Liver (tissue), 9 donors: ENCODE measurements around the gene SERINC3. TPM values are rescaled to one million over a fixed set of nuclear protein-coding genes. Genes with fewer than 3 reads are reported as not detected.

Experiments used
- DNase-seq: peaks from one replicate; pipeline ENCODE4 v3.0.0-alpha.2; 2017; ENCODE audit warnings: low spot score
- H3K27ac ChIP-seq, 2 donors: one replicate each; pipeline ENCODE4 v1.7.0; 2013; ENCODE audit warnings: inconsistent platforms in 2 of 2, low read length in 2 of 2, control low read depth in 1 of 2, low read depth in 1 of 2, mild to moderate bottlenecking in 1 of 2
- H3K27me3 ChIP-seq, 4 donors: one replicate each; pipeline versions ENCODE4 v1.6.1 to v1.7.0; 2013; ENCODE audit warnings: low read length in 3 of 4, inconsistent platforms in 1 of 4, mild to moderate bottlenecking in 1 of 4, moderate library complexity in 1 of 4; ENCODE audit not compliant: control insufficient read depth in 4 of 4, insufficient read depth in 4 of 4
- H3K36me3 ChIP-seq, 4 donors: one replicate each; pipeline versions ENCODE4 v1.6.1 to v1.7.0; 2013; ENCODE audit warnings: low read length in 3 of 4, mild to moderate bottlenecking in 3 of 4, low read depth in 1 of 4, moderate library complexity in 1 of 4; ENCODE audit not compliant: control insufficient read depth in 4 of 4, insufficient read depth in 3 of 4
- H3K4me1 ChIP-seq, 4 donors: one replicate each; pipeline versions ENCODE4 v1.6.1 to v1.7.0; 2013; ENCODE audit warnings: low read length in 3 of 4, mild to moderate bottlenecking in 3 of 4, moderate library complexity in 1 of 4; ENCODE audit not compliant: control insufficient read depth in 4 of 4, insufficient read depth in 4 of 4
- H3K4me3 ChIP-seq, 3 donors: one replicate each; pipeline versions ENCODE4 v1.6.1 to v1.7.0; 2013; ENCODE audit warnings: low read length in 3 of 3, control low read depth in 1 of 3, low read depth in 1 of 3, mild to moderate bottlenecking in 1 of 3
- H3K9ac ChIP-seq, 2 donors: one replicate each; pipeline ENCODE4 v1.7.0; 2013; ENCODE audit warnings: low read length in 2 of 2, mild to moderate bottlenecking in 2 of 2, moderate library complexity in 2 of 2, control low read depth in 1 of 2, low read depth in 1 of 2
- H3K9me3 ChIP-seq, 4 donors: one replicate each; pipeline versions ENCODE4 v1.6.1 to v1.7.0; 2013; ENCODE audit warnings: low read length in 3 of 4; ENCODE audit not compliant: control insufficient read depth in 4 of 4
- ATF3 ChIP-seq: IDR thresholded peaks from 2 replicates; pipeline ENCODE4 v1.6.1; 2016; ENCODE audit warnings: antibody characterized with exemption
- EGR1 ChIP-seq, 2 donors: IDR thresholded peaks; 2 replicates each; pipeline ENCODE4 v1.6.1; 2016 to 2018; ENCODE audit warnings: antibody characterized with exemption in 2 of 2, low read depth in 2 of 2
- FOXA1 ChIP-seq: IDR thresholded peaks from 2 replicates; pipeline ENCODE4 v1.6.1; 2016; ENCODE audit warnings: antibody characterized with exemption
- FOXA2 ChIP-seq: IDR thresholded peaks from 2 replicates; pipeline ENCODE4 v1.6.1; 2016; ENCODE audit warnings: antibody characterized with exemption
- HNF4A ChIP-seq, 2 donors: conservative IDR thresholded peaks; 2 replicates each; pipeline ENCODE4 v1.6.1; 2016; ENCODE audit warnings: antibody characterized with exemption in 2 of 2, mild to moderate bottlenecking in 2 of 2
- HNF4G ChIP-seq: IDR thresholded peaks from 2 replicates; pipeline ENCODE4 v1.6.1; 2016; ENCODE audit warnings: antibody characterized with exemption
- JUND ChIP-seq, 2 donors: IDR thresholded peaks; 2 replicates each; pipeline ENCODE4 v1.6.1; 2016; ENCODE audit warnings: antibody characterized with exemption in 2 of 2
- RAD21 ChIP-seq, 2 donors: IDR thresholded peaks; 2 replicates each; pipeline ENCODE4 v1.6.1; 2016; ENCODE audit warnings: antibody characterized with exemption in 2 of 2, mild to moderate bottlenecking in 2 of 2
- REST ChIP-seq: IDR thresholded peaks from 2 replicates; pipeline ENCODE4 v1.6.1; 2016; ENCODE audit warnings: antibody characterized with exemption, mild to moderate bottlenecking
- RXRA ChIP-seq, 2 donors: IDR thresholded peaks; 2 replicates each; pipeline ENCODE4 v1.6.1; 2017 to 2018; ENCODE audit warnings: antibody characterized with exemption in 2 of 2, mild to moderate bottlenecking in 1 of 2
- YY1 ChIP-seq: IDR thresholded peaks from 2 replicates; pipeline ENCODE4 v1.6.1; 2016; ENCODE audit warnings: antibody characterized with exemption, mild to moderate bottlenecking
- WGBS: extraction: QIAGEN DNeasy Blood & Tissue Kit; methylation state at CpG from one replicate; pipeline ENCODE4 v1.1.7; 2013; 5-methylcytosine and 5-hydroxymethylcytosine counted together
- polyA plus RNA-seq, 2 donors: library from polyadenylated mRNA; stranded (reverse) in 1 of 2; unstranded in 1 of 2; fragments of 200-250 nt in 1 of 2; fragments of >200 nt in 1 of 2; fragmentation: Nextera tagmentation in 1 of 2; extraction: Ambion mirVana in 1 of 2; gene quantifications; one replicate each; pipeline versions ENCODE4 v1.2.1 to v1.2.3, GENCODE V29; 2013 to 2015
- total RNA-seq, 2 donors: library from RNA; depleted of rRNA; stranded (reverse); fragments of >200 nt; gene quantifications; one replicate each; pipeline ENCODE4 v1.2.3, GENCODE V29; 2014
- TF ChIP-seq, protein P1 (sequence below): IDR thresholded peaks from 2 replicates; pipeline ENCODE4 v1.6.1; 2016; ENCODE audit warnings: antibody characterized with exemption
- TF ChIP-seq, protein P2 (sequence below): IDR thresholded peaks from 2 replicates; pipeline ENCODE4 v1.6.1; 2016; ENCODE audit warnings: antibody characterized with exemption
- TF ChIP-seq, protein P3 (sequence below): fragments of 150-350 bp; IDR thresholded peaks from 2 replicates; pipeline ENCODE4 v1.5.1; 2017; ENCODE audit warnings: improper control_type of control experiment, low read depth, low read length; ENCODE audit not compliant: missing input control
- donor health status: healthy.
- donor health status: healthy.
- donor health status: healthy.
- donor health status: healthy.
- donor health status: healthy.

The SERINC3 gene
- total and polyA plus RNA-seq, 4 donors: 51.1 to 70.0 (median 58.5) TPM

- DNase-seq: no peak
- H3K4me3 ChIP-seq: no peak overlapping the region
- H3K9me3 ChIP-seq: no peaks in the 10 kb centered on the region
- peaks cover 16 to 84% (median 60%) of the 10 kb centered on the region in 4 donors for H3K36me3 ChIP-seq
- no peak overlapping the region for H3K9ac ChIP-seq
- no peaks in the 10 kb centered on the region for H3K4me1 ChIP-seq
- WGBS: 95% methylated on average over 3 of the region's 3 CpGs
- TF ChIP-seq RAD21 (IDR thresholded peaks at IDR 0.05) (no peak), HNF4G (no peak), YY1 (no peak), FOXA2 (no peak), JUND (IDR thresholded peaks at IDR 0.05) (no peak), FOXA1 (no peak)
- TF ChIP-seq, protein P1, sequence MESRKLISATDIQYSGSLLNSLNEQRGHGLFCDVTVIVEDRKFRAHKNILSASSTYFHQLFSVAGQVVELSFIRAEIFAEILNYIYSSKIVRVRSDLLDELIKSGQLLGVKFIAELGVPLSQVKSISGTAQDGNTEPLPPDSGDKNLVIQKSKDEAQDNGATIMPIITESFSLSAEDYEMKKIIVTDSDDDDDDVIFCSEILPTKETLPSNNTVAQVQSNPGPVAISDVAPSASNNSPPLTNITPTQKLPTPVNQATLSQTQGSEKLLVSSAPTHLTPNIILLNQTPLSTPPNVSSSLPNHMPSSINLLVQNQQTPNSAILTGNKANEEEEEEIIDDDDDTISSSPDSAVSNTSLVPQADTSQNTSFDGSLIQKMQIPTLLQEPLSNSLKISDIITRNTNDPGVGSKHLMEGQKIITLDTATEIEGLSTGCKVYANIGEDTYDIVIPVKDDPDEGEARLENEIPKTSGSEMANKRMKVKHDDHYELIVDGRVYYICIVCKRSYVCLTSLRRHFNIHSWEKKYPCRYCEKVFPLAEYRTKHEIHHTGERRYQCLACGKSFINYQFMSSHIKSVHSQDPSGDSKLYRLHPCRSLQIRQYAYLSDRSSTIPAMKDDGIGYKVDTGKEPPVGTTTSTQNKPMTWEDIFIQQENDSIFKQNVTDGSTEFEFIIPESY: no peak
- TF ChIP-seq, protein P2, sequence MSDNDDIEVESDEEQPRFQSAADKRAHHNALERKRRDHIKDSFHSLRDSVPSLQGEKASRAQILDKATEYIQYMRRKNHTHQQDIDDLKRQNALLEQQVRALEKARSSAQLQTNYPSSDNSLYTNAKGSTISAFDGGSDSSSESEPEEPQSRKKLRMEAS: no peak
- TF ChIP-seq, protein P3, sequence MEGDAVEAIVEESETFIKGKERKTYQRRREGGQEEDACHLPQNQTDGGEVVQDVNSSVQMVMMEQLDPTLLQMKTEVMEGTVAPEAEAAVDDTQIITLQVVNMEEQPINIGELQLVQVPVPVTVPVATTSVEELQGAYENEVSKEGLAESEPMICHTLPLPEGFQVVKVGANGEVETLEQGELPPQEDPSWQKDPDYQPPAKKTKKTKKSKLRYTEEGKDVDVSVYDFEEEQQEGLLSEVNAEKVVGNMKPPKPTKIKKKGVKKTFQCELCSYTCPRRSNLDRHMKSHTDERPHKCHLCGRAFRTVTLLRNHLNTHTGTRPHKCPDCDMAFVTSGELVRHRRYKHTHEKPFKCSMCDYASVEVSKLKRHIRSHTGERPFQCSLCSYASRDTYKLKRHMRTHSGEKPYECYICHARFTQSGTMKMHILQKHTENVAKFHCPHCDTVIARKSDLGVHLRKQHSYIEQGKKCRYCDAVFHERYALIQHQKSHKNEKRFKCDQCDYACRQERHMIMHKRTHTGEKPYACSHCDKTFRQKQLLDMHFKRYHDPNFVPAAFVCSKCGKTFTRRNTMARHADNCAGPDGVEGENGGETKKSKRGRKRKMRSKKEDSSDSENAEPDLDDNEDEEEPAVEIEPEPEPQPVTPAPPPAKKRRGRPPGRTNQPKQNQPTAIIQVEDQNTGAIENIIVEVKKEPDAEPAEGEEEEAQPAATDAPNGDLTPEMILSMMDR: no peak
- H3K27ac ChIP-seq: peak overlapping the region; percentile 22 to 83
- no peaks in the 10 kb centered on the region for H3K27me3 ChIP-seq
Measured at GRCh38 chr20:44495802-44496481, 25.9 kb downstream of the SERINC3 start.

DNA sequence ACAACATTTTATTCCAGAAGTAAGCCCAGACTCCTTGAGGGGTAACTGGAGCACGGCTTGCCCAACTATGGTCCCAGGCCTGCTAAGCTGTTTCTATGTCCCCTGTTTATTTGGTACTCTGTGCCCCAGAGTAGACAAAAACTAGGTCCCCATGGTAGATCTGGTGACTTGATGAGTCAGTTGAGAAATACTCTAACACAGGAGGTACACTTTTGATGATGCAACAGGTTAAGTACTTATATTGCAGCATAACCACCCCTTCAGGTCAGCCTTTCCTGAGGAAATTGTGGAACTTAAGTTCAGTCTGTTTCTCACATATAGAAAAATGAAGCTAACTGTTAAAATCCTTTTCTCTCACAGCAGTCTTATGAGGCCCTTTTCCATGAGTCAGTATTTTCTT is 26.6 kb downstream of the SERINC3 start:
- TF ChIP-seq JUND (IDR thresholded peaks at IDR 0.05) (peak in 1 of 2 donors; percentile 26), YY1 (no peak), EGR1 (IDR thresholded peaks at IDR 0.05; ENCODE audit: low read depth in 2 of 2) (no peak), RXRA (IDR thresholded peaks at IDR 0.05) (peak; percentile 37 to 60), HNF4A (conservative IDR thresholded peaks at IDR 0.05) (peak; percentile 41 to 45), RAD21 (IDR thresholded peaks at IDR 0.05) (peak in 1 of 2 donors; percentile 9), REST (no peak), ATF3 (peak; percentile 85)
- TF ChIP-seq, protein P1: no peak
- TF ChIP-seq, protein P3: no peak
- TF ChIP-seq, protein P2: no peak
- no peaks in the 10 kb centered on the region for H3K27me3 ChIP-seq
- H3K4me3 ChIP-seq: no peak overlapping the region
- H3K4me1 ChIP-seq: no peaks in the 10 kb centered on the region
- WGBS: 90% methylated on average over 1 of the region's 1 CpG
- no peaks in the 10 kb centered on the region for H3K9me3 ChIP-seq
- H3K9ac ChIP-seq: no peak overlapping the region
- H3K27ac ChIP-seq: peak overlapping the region; percentile 49 to 83
- no peak for DNase-seq
- H3K36me3 ChIP-seq: peaks cover 12 to 80% (median 56%) of the 10 kb centered on the region in 4 donors
